Upper lobe of right lung (tissue), 1 donor: ENCODE measurements around the gene CBX2. TPM values are rescaled to one million over a fixed set of nuclear protein-coding genes. Genes with fewer than 3 reads are reported as not detected.

ENCODE experiments used
- ATAC-seq: fragments of 200-7000 bp; cut with Tn5 transposase; one replicate; pipeline ENCODE4 v1.9.1; 2020; ENCODE audit warnings: mild to moderate bottlenecking, moderate library complexity
- DNase-seq: peaks from one replicate; pipeline ENCODE4 v3.0.0-alpha.2; 2020
- H3K27ac ChIP-seq: fragments of 200-600 bp; one replicate; pipeline ENCODE4 v1.8.0; 2022
- H3K27me3 ChIP-seq: fragments of 200-600 bp; one replicate; pipeline ENCODE4 v1.8.0; 2022; ENCODE audit warnings: mild to moderate bottlenecking
- H3K36me3 ChIP-seq: fragments of 200-600 bp; one replicate; pipeline ENCODE4 v1.8.0; 2022
- H3K4me1 ChIP-seq: fragments of 200-600 bp; one replicate; pipeline ENCODE4 v1.8.0; 2022
- H3K4me3 ChIP-seq: fragments of 200-600 bp; one replicate; pipeline ENCODE4 v1.8.0; 2022; ENCODE audit warnings: mild to moderate bottlenecking
- H3K9me3 ChIP-seq: fragments of 200-600 bp; one replicate; pipeline ENCODE4 v1.8.0; 2022
- intact Hi-C: fragments of 100-400 bp; cut with DNase I; formaldehyde crosslinking; loops from one replicate; pipeline ENCODE4 v1.11.0; 2022
- total RNA-seq: library from RNA; stranded (reverse); fragmentation: NEBNext Ultra II Directional; extraction: Animal tissue kit (Norgen Biotek cat#: 25700); gene quantifications from one replicate; pipeline ENCODE4 v1.2.1, GENCODE V29; 2021
- TF ChIP-seq, protein P1 (sequence below): fragments of 200-600 bp; IDR thresholded peaks from one replicate; pipeline ENCODE4 v1.8.0; 2022; ENCODE audit warnings: antibody characterized with exemption
- donor health status: DM: no; HTN: yes; CAD: no; lungs with severe emphysema.

Gene CBX2
- total RNA-seq, 1 donor from 2014 or later: 3.4 TPM

DNA sequence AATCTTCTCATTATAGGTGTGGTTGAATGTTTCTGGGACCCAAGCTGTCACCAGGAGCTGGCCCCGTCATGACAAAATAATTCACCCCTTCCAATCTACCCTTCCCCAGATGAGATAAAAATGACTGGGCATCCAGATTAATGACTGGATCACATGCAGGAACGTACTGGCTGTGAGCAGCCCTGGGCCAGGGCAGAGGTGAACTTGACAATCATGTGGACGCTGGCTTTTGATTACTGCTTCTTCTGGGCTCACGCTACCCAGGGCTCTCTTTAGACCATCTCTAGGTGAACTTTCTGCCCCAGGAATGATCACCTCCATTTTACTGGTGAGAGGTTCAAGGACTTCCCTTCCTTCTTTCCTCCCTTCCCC is 43.0 kb downstream of the CBX2 start:
- Histone ChIP-seq H3K36me3 (no peaks in the 10 kb centered on the region), H3K9me3 (no peaks in the 10 kb centered on the region), H3K27ac (no peak overlapping the region), H3K4me1 (no peaks in the 10 kb centered on the region), H3K27me3 (peaks cover 7% of the 10 kb centered on the region), H3K4me3 (no peak overlapping the region)
- intact Hi-C loops: no loop called here
- TF ChIP-seq, protein P1, sequence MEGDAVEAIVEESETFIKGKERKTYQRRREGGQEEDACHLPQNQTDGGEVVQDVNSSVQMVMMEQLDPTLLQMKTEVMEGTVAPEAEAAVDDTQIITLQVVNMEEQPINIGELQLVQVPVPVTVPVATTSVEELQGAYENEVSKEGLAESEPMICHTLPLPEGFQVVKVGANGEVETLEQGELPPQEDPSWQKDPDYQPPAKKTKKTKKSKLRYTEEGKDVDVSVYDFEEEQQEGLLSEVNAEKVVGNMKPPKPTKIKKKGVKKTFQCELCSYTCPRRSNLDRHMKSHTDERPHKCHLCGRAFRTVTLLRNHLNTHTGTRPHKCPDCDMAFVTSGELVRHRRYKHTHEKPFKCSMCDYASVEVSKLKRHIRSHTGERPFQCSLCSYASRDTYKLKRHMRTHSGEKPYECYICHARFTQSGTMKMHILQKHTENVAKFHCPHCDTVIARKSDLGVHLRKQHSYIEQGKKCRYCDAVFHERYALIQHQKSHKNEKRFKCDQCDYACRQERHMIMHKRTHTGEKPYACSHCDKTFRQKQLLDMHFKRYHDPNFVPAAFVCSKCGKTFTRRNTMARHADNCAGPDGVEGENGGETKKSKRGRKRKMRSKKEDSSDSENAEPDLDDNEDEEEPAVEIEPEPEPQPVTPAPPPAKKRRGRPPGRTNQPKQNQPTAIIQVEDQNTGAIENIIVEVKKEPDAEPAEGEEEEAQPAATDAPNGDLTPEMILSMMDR: no peak
- no peak for ATAC-seq
- DNase-seq: no peak

DNA sequence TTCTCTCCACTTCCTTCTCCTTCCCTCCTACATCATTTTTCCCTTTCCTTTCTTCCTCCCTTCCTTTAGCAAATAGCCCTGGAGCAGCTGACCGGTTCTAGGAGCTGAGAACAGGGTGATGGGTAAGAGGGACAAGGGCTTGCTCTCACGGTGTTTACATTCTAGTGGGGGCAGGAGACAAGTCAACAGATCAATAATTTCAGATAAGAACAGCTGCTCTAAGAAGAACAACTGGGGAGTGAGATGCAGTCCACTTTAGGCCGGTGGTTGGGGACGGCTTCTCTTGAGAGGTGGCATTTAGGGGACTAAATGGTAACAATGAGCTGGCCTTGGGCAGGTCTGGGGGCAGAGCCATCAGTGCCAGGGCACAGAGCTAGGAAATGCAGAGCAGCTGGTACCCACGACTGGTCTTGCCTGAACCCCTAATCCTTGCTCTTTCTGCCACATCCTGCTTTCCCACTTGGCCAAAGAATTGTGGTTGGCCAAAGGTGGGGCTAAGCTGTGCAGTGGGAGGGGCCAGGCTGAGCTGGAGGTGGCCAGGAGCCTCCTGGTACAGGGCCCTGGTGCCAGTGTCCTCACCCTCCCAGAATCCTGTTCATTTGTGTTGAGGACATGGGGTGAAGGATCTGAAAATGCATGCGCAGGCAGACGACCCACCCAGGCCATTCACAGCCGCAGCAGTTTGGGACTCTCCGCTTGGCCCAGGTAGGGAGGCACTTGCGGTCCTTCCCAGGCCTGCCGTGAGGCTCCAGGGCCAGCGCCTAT is 43.6 kb downstream of the CBX2 start:
- H3K9me3 ChIP-seq: no peaks in the 10 kb centered on the region
- TF ChIP-seq, protein P1: no peak
- DNase-seq (no peak), ATAC-seq (no peak)
- H3K27me3 ChIP-seq: peaks cover under 1% of the 10 kb centered on the region
- no peaks in the 10 kb centered on the region for H3K4me1 ChIP-seq
- no peaks in the 10 kb centered on the region for H3K36me3 ChIP-seq
- no peak overlapping the region for H3K4me3 ChIP-seq
- intact Hi-C loops: no loop called here
- H3K27ac ChIP-seq: no peak overlapping the region

DNA sequence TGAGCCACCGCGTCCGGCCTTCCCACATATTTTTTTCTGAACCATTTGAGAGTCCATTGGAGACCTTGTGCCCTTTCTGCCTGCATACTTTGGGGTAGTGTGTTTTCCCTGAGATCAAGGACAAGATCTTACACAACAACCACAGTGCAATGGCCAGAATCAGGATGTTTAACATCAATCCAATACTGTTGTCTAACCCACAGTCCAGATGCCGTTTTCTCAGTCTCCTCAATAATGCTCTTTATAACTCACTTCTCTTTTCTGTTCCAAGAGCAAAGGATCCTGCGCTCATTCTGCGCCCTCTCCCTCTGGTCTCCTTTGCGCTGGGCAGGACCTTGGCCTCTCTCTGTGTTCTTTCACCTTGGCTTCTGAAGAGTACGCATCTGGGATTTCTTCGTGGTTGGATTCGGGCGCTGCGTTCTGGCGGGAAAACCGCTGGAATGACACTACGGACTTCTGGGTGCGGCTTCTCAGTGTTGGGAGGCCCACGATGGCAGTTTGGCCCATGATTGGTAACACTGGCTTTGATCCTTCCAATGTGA is 44.7 kb downstream of the CBX2 start:
- ATAC-seq (no peak), DNase-seq (no peak)
- Histone ChIP-seq H3K36me3 (no peaks in the 10 kb centered on the region), H3K27ac (no peak overlapping the region), H3K9me3 (no peaks in the 10 kb centered on the region), H3K4me1 (no peaks in the 10 kb centered on the region), H3K27me3 (no peaks in the 10 kb centered on the region), H3K4me3 (no peak overlapping the region)
- TF ChIP-seq, protein P1: no peak
- intact Hi-C loops: no loop called here

DNA sequence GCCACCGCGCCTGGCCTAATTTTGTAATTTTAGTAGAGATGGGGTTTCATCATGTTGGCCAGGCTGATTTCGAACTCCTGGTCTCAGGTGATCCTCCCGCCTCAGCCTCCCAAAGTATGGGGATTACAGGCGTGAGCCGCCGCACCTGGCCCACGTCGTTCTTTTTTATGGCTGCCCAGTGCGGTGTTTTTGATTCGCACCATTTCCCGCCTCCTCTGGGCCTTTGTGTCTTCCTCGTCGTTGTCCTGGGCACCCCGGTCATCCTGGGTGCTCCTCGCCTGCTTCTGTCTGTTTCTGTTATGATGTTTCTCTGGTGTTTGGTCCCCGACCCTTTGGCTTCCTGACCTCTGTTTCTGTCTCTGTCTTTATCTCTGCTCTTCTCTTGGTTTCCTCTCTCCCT is 46.3 kb downstream of the CBX2 start:
- Histone ChIP-seq H3K27ac (no peak overlapping the region), H3K36me3 (no peaks in the 10 kb centered on the region), H3K9me3 (no peaks in the 10 kb centered on the region), H3K27me3 (no peaks in the 10 kb centered on the region), H3K4me1 (no peaks in the 10 kb centered on the region), H3K4me3 (no peak overlapping the region)
- DNase-seq (no peak), ATAC-seq (no peak)
- intact Hi-C loops: no loop called here
- TF ChIP-seq, protein P1: no peak

DNA sequence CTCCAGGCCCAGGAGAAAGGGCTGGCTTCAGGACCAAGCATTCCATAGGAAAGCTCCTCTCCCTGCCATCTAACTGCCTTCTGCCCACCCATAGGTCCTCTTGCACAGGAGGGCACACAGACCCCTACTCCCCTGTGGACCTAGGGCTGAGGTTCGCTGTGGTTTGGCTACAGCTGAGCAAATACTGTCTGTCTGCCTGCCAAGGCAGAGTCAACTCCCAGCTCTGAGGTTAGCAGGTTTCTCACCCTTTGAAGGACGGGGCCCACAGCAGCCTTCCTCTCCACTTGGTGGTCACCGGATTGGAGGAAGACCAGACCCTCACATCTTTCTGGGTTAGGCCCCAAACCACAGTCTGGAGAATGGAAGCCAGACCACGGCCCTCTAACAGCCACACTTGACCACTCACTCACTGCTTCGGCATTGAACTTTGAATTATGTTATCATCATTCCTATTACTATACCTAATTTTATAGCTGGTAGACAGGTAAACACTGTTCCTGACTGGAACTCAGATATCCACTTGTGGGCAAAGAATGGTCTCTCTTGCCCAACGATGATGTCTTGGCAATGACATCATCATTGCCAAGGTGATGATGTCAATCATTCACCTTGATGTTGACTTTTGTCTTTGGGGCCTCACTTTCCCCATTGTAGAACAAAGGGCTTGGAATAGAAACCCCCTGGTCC is 47.1 kb downstream of the CBX2 start:
- Histone ChIP-seq H3K27ac (no peak overlapping the region), H3K27me3 (no peaks in the 10 kb centered on the region), H3K36me3 (no peaks in the 10 kb centered on the region), H3K4me1 (no peaks in the 10 kb centered on the region), H3K4me3 (no peak overlapping the region), H3K9me3 (no peaks in the 10 kb centered on the region)
- intact Hi-C loops: no loop called here
- DNase-seq (no peak), ATAC-seq (no peak)
- TF ChIP-seq, protein P1: no peak
